Urinary bladder (tissue), 4 donors: ENCODE measurements around the gene TMEM238L. TPM values are rescaled to one million over a fixed set of nuclear protein-coding genes. Genes with fewer than 3 reads are reported as not detected.

Experiments
- DNase-seq: peaks from one replicate; pipeline ENCODE4 v3.0.0-alpha.2; 2015; ENCODE audit errors: extremely low spot score
- H3K27ac ChIP-seq: one replicate; pipeline ENCODE4 v1.5.1; 2013; ENCODE audit warnings: low read depth, mild to moderate bottlenecking, moderate library complexity
- H3K36me3 ChIP-seq: one replicate; pipeline ENCODE4 v1.6.1; 2013; ENCODE audit warnings: mild to moderate bottlenecking, moderate library complexity; ENCODE audit not compliant: insufficient read depth
- H3K4me1 ChIP-seq: one replicate; pipeline ENCODE4 v1.6.1; 2013; ENCODE audit warnings: mild to moderate bottlenecking, moderate library complexity; ENCODE audit not compliant: insufficient read depth
- H3K4me3 ChIP-seq: one replicate; pipeline ENCODE4 v1.5.1; 2013; ENCODE audit warnings: low read depth, low read length
- WGBS: extraction: QIAGEN DNeasy Blood & Tissue Kit; methylation state at CpG from one replicate; pipeline ENCODE4 v1.1.7; 2013; 5-methylcytosine and 5-hydroxymethylcytosine counted together
- polyA plus RNA-seq: library from polyadenylated mRNA; stranded (reverse); fragments of 200-250 nt; gene quantifications from one replicate; pipeline ENCODE4 v1.2.3, GENCODE V29; 2013
- small RNA-seq: library from RNA; depleted of rRNA; stranded (forward); fragments of <200 nt; gene quantifications from one replicate; pipeline ENCODE3, GENCODE V24; 2014
- total RNA-seq: library from RNA; depleted of rRNA; stranded (reverse); fragments of >200 nt; gene quantifications from one replicate; pipeline ENCODE4 v1.2.3, GENCODE V29; 2014
- donor health status: healthy with polysubstance abuse.
- donor health status: healthy.

Gene TMEM238L
- total and polyA plus RNA-seq, 2 donors = 1.8 to 4.1 TPM

GRCh38 chr17:10756185-10756584 is 47.7 kb downstream of the TMEM238L start:
- Histone ChIP-seq H3K36me3 (no peaks in the 10 kb centered on the region), H3K4me1 (no peaks in the 10 kb centered on the region), H3K4me3 (no peak overlapping the region), H3K27ac (no peak overlapping the region)
- no peak for DNase-seq
- 71% methylated on average over 1 of the region's 1 CpG for WGBS

GRCh38 chr17:10755592-10756127 is 48.2 kb downstream of the TMEM238L start:
- DNase-seq = no peak
- 85% methylated on average over 3 of the region's 3 CpGs for WGBS
- H3K4me1 ChIP-seq = no peaks in the 10 kb centered on the region
- H3K36me3 ChIP-seq = no peaks in the 10 kb centered on the region
- H3K4me3 ChIP-seq = no peak overlapping the region
- H3K27ac ChIP-seq = no peak overlapping the region

- WGBS = 42% methylated on average over 14 of the region's 14 CpGs
- Histone ChIP-seq H3K4me3 (no peak overlapping the region), H3K36me3 (no peaks in the 10 kb centered on the region), H3K27ac (no peak overlapping the region), H3K4me1 (no peaks in the 10 kb centered on the region)
- DNase-seq = no peak
These were observed 48.9 kb downstream of the TMEM238L start for GRCh38 chr17:10754861-10755591.

- 46% methylated on average over 2 of the region's 2 CpGs for WGBS
- Histone ChIP-seq H3K27ac (no peak overlapping the region), H3K4me1 (no peaks in the 10 kb centered on the region), H3K36me3 (no peaks in the 10 kb centered on the region), H3K4me3 (no peak overlapping the region)
- DNase-seq = no peak
These were observed 49.8 kb downstream of the TMEM238L start for GRCh38 chr17:10754109-10754508.

- Histone ChIP-seq H3K27ac (no peak overlapping the region), H3K36me3 (no peaks in the 10 kb centered on the region), H3K4me3 (no peak overlapping the region), H3K4me1 (no peaks in the 10 kb centered on the region)
- no peak for DNase-seq
- WGBS = 87% methylated on average over 10 of the region's 10 CpGs
These were observed 51.2 kb downstream of the TMEM238L start for GRCh38 chr17:10752696-10753095.

GRCh38 chr17:10751563-10751962 is 52.3 kb downstream of the TMEM238L start:
- WGBS = 90% methylated on average over 3 of the region's 3 CpGs

GRCh38 chr17:10750210-10750609 is 53.7 kb downstream of the TMEM238L start:
- Histone ChIP-seq H3K4me3 (no peak overlapping the region), H3K4me1 (no peaks in the 10 kb centered on the region), H3K36me3 (no peaks in the 10 kb centered on the region), H3K27ac (no peak overlapping the region)
- 85% methylated on average over 4 of the region's 4 CpGs for WGBS
- no peak for DNase-seq

More at GRCh38 chr17:10751563-10751962, 52.3 kb downstream of the TMEM238L start:
- no peak for DNase-seq
- no peak overlapping the region for H3K4me3 ChIP-seq
- H3K36me3 ChIP-seq = no peaks in the 10 kb centered on the region
- no peaks in the 10 kb centered on the region for H3K4me1 ChIP-seq
- H3K27ac ChIP-seq = no peak overlapping the region

- H3K36me3 ChIP-seq = no peaks in the 10 kb centered on the region
- H3K4me1 ChIP-seq = no peaks in the 10 kb centered on the region
- no peak overlapping the region for H3K4me3 ChIP-seq
- no peak for DNase-seq
- 51% methylated on average over 9 of the region's 9 CpGs for WGBS
- no peak overlapping the region for H3K27ac ChIP-seq
These were observed 55.2 kb downstream of the TMEM238L start for GRCh38 chr17:10748531-10749181.

- 64% methylated on average over 6 of the region's 6 CpGs for WGBS
- Histone ChIP-seq H3K36me3 (no peaks in the 10 kb centered on the region), H3K4me3 (no peak overlapping the region), H3K4me1 (no peaks in the 10 kb centered on the region), H3K27ac (no peak overlapping the region)
- DNase-seq = no peak
These were observed 58.7 kb downstream of the TMEM238L start for GRCh38 chr17:10745231-10745630.

Small RNAs within 50 kb of the gene (small RNA-seq; reads per million reads assigned to genes)
- gene AC015908.2 = not detected
- gene TMEM238L = not detected

Other genes starting within 250 kb of the TMEM238L start
- 227 TPM for gene MYH3, start 146.8 kb downstream of the TMEM238L start, total RNA-seq
- 5.9 TPM for gene MYH3, start 146.8 kb downstream of the TMEM238L start, polyA plus RNA-seq
- gene SCO1, start 106.6 kb downstream of the TMEM238L start, total RNA-seq = 20.5 TPM
- 25.1 TPM for gene SCO1, start 106.6 kb downstream of the TMEM238L start, polyA plus RNA-seq
- 17.9 TPM for gene ADPRM, start 106.5 kb downstream of the TMEM238L start, total RNA-seq
- gene ADPRM, start 106.5 kb downstream of the TMEM238L start, polyA plus RNA-seq = 9.9 TPM
- gene TMEM220, start 74.1 kb downstream of the TMEM238L start, total RNA-seq = 7.2 TPM
- 8.7 TPM for gene TMEM220, start 74.1 kb downstream of the TMEM238L start, polyA plus RNA-seq
- gene PIRT, start 34.0 kb upstream of the TMEM238L start, total RNA-seq = 1.9 TPM
- gene PIRT, start 34.0 kb upstream of the TMEM238L start, polyA plus RNA-seq = 1.9 TPM